Smooth muscle cell (in vitro differentiated cells): ENCODE data around the gene RNF115. TPM values are rescaled to one million over a fixed set of nuclear protein-coding genes. Genes with fewer than 3 reads are reported as not detected.
"Not testable (repeated sequence)": the region's sequence is repeated elsewhere in the genome, so short reads cannot be mapped to it uniquely, and the experiment has no call there.

ENCODE experiments used
- DNase-seq: peaks from one replicate; lab custom pipeline; 2025; ENCODE audit not compliant: unreplicated experiment; lab: John Stamatoyannopoulos, UW
- H2AFZ ChIP-seq: fragments of 200-600 bp; sonication (generic); 2 replicates; pipeline ENCODE4 v1.6.0; 2016; ENCODE audit warnings: antibody characterized with exemption, low read depth, mild to moderate bottlenecking
- H3F3A ChIP-seq: fragments of 200-600 bp; sonication (generic); 2 replicates; pipeline ENCODE4 v1.6.0; 2017; ENCODE audit warnings: antibody characterized with exemption, low read depth
- H3K27ac ChIP-seq: fragments of 200-600 bp; sonication (generic); 2 replicates; pipeline ENCODE4 v1.5.1; 2016; ENCODE audit warnings: low read depth, mild to moderate bottlenecking
- H3K27me3 ChIP-seq: fragments of 200-600 bp; sonication (generic); 2 replicates; pipeline ENCODE4 v1.6.1; 2016; ENCODE audit warnings: low read depth, mild to moderate bottlenecking
- H3K36me3 ChIP-seq: fragments of 200-600 bp; sonication (generic); 2 replicates; pipeline ENCODE4 v1.5.1; 2016; ENCODE audit warnings: low read depth
- H3K4me1 ChIP-seq: fragments of 200-600 bp; sonication (generic); 2 replicates; pipeline ENCODE4 v1.5.1; 2016; ENCODE audit warnings: low read depth
- H3K4me2 ChIP-seq: fragments of 200-600 bp; sonication (generic); 2 replicates; pipeline ENCODE4 v1.6.0; 2016; ENCODE audit warnings: mild to moderate bottlenecking
- H3K4me3 ChIP-seq: fragments of 200-600 bp; sonication (generic); 2 replicates; pipeline ENCODE4 v1.5.1; 2016; ENCODE audit warnings: mild to moderate bottlenecking
- H3K79me2 ChIP-seq: fragments of 200-600 bp; sonication (generic); 2 replicates; pipeline ENCODE4 v1.6.0; 2016; ENCODE audit warnings: low read depth, mild to moderate bottlenecking
- H3K9ac ChIP-seq: fragments of 200-600 bp; sonication (generic); 2 replicates; pipeline ENCODE4 v1.6.0; 2016; ENCODE audit warnings: low read depth
- H3K9me3 ChIP-seq: fragments of 200-600 bp; sonication (generic); replicated peaks from 2 replicates; pipeline ENCODE4 v1.5.1; 2016; ENCODE audit warnings: low read depth
- H4K20me1 ChIP-seq: fragments of 200-600 bp; sonication (generic); 2 replicates; pipeline ENCODE4 v1.6.0; 2016; ENCODE audit warnings: low read depth
- WGBS: methylation state at CpG from one replicate; pipeline ENCODE4 v1.1.7; 2016; ENCODE audit warnings: low lambda C conversion rate; 5-methylcytosine and 5-hydroxymethylcytosine counted together
- polyA plus RNA-seq: library from polyadenylated mRNA; unstranded; fragments of >200 nt; fragmentation: Nextera tagmentation; extraction: Ambion mirVana; gene quantifications from 2 replicates; pipeline ENCODE4 v1.2.1, GENCODE V29; 2016
- total RNA-seq: library from RNA; depleted of rRNA; stranded (reverse); fragments of >200 nt; gene quantifications from 2 replicates; pipeline ENCODE4 v1.2.3, GENCODE V29; 2014
- TF ChIP-seq, protein P1 (sequence below): fragments of 200-600 bp; sonication (generic); IDR thresholded peaks from 2 replicates; pipeline ENCODE4 v1.5.1; 2017; ENCODE audit warnings: borderline replicate concordance, mild to moderate bottlenecking, antibody characterized with exemption; ENCODE audit not compliant: insufficient read depth, poor library complexity, severe bottlenecking

The RNF115 gene
- total and polyA plus RNA-seq, 2 experiments from 2014 or later: 4.2 to 9.2 TPM

DNA sequence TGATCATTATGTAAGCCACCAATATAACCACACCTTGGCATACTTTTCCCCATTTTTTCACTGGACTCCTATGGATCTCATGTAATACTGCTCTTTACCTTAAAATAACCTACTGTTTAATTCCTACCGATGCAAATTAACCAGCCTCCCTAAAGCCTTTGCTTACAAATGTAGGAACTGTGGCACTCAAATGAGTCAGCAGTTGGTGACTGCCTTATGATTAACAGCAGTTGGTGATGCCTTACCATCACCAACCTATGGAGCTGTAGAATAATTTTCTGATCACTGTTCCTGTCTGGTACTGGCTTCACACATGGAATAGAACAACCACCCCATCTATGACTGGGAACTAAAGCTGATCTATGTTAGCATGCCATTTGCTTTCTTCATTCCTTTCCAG is 13.8 kb upstream of the RNF115 start:
- no peak overlapping the region for H3K27ac ChIP-seq
- H3K4me2 ChIP-seq: no peak overlapping the region
- WGBS: 94% methylated on average over 1 of the region's 1 CpG
- H3K79me2 ChIP-seq: no peaks in the 10 kb centered on the region
- H3F3A ChIP-seq: peaks cover 1% of the 10 kb centered on the region
- TF ChIP-seq, protein P1, sequence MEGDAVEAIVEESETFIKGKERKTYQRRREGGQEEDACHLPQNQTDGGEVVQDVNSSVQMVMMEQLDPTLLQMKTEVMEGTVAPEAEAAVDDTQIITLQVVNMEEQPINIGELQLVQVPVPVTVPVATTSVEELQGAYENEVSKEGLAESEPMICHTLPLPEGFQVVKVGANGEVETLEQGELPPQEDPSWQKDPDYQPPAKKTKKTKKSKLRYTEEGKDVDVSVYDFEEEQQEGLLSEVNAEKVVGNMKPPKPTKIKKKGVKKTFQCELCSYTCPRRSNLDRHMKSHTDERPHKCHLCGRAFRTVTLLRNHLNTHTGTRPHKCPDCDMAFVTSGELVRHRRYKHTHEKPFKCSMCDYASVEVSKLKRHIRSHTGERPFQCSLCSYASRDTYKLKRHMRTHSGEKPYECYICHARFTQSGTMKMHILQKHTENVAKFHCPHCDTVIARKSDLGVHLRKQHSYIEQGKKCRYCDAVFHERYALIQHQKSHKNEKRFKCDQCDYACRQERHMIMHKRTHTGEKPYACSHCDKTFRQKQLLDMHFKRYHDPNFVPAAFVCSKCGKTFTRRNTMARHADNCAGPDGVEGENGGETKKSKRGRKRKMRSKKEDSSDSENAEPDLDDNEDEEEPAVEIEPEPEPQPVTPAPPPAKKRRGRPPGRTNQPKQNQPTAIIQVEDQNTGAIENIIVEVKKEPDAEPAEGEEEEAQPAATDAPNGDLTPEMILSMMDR: no peak
- H3K36me3 ChIP-seq: peaks cover 47% of the 10 kb centered on the region
- no peaks in the 10 kb centered on the region for H4K20me1 ChIP-seq
- DNase-seq: no peak
- H3K4me3 ChIP-seq: no peak overlapping the region
- H3K27me3 ChIP-seq: no peaks in the 10 kb centered on the region
- no peaks in the 10 kb centered on the region for H3K4me1 ChIP-seq
- no peaks in the 10 kb centered on the region for H3K9me3 ChIP-seq
- H3K9ac ChIP-seq: no peak overlapping the region
- no peak overlapping the region for H2AFZ ChIP-seq

DNA sequence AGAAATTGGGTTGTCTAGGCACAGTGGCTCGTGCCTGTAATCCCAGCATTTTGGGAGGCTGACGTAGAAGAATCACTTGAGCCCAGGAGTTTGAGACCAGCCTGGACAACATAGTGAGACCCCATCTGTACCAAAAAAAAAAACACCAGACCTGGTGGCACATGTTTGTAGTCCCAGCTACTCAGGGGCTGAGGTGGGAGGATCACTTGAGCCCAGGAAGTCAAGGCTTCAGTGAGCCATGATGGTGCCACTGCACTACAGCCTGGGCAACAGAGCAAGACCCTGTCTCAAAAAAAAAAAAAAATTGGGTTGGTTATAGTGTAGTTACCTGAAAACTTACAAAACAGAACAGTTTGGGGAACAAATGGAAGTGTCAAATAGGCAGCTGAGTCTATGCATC is 6.9 kb upstream of the RNF115 start:
- WGBS: 100% methylated on average over 2 of the region's 2 CpGs
- not testable (repeated sequence) for H3K9me3 ChIP-seq, H2AFZ ChIP-seq, H3K4me3 ChIP-seq, H3K27me3 ChIP-seq, DNase-seq, H4K20me1 ChIP-seq, H3F3A ChIP-seq, H3K79me2 ChIP-seq, H3K4me2 ChIP-seq, H3K27ac ChIP-seq, H3K9ac ChIP-seq, H3K4me1 ChIP-seq
- peaks cover 48% of the 10 kb centered on the region for H3K36me3 ChIP-seq

DNA sequence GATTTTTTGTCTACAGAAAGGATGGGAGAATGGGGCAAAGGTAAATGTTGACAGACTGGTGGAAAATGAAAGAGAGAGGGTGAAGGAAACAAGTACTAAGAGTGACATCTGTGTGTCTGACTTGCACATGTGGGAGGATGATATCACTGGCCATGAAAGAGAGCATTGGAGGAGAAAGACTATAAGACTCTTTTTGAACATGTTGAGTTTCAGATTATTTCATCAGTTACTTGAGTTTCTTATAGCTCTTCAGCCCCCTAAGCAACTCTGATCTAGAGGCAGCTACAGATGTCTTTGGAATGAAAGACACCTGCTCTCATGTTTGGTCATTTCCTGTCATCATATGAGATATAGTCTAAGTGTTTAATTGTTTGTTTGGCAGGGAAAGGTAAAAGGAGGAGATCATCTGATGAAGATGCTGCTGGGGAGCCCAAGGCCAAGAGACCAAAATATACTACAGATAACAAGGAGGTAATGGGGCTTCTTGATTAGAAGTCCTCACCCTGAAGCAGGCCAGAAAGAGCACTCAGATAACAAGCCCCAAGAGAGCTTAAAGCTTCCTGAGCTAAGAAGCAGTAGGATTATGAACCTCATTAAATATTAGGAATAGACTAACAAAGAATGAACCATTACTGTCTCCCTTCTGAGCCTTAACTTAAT is 4.6 kb upstream of the RNF115 start:
- peaks cover 19% of the 10 kb centered on the region for H3K79me2 ChIP-seq
- no peak overlapping the region for H2AFZ ChIP-seq
- no peaks in the 10 kb centered on the region for H3K9me3 ChIP-seq
- no peaks in the 10 kb centered on the region for H3K27me3 ChIP-seq
- DNase-seq: no peak
- TF ChIP-seq, protein P1: no peak
- H3K9ac ChIP-seq: no peak overlapping the region
- no peak overlapping the region for H3K27ac ChIP-seq
- peaks cover 10% of the 10 kb centered on the region for H3K4me1 ChIP-seq
- H3K4me2 ChIP-seq: no peak overlapping the region
- H3K4me3 ChIP-seq: no peak overlapping the region
- H3K36me3 ChIP-seq: peaks cover 36% of the 10 kb centered on the region
- H4K20me1 ChIP-seq: no peaks in the 10 kb centered on the region
- no peaks in the 10 kb centered on the region for H3F3A ChIP-seq

DNA sequence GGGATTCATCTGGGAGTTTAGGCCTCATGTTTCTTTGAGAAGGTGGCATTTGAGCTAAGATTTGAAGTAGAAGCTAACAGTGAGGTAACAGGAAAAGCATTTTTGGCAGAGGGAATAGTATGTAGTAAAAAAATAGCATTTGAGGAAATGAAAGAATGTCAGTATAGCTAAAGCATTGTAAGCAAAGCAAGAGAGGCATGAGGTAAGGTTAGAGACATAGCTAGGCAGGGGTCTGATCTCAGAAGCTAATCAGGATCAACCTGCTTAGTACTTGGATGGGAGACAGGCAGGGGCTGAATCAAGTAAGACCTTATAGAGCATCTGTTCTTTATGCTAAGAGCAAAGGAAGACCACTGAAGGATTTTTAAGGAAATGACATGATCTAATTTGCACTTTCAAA is 4.1 kb upstream of the RNF115 start:
- H3K79me2 ChIP-seq: peaks cover 19% of the 10 kb centered on the region
- no peaks in the 10 kb centered on the region for H3F3A ChIP-seq
- peaks cover 10% of the 10 kb centered on the region for H3K4me1 ChIP-seq
- H3K4me2 ChIP-seq: no peak overlapping the region
- no peak overlapping the region for H3K9ac ChIP-seq
- no peak overlapping the region for H3K4me3 ChIP-seq
- H3K27ac ChIP-seq: no peak overlapping the region
- TF ChIP-seq, protein P1: no peak
- no peaks in the 10 kb centered on the region for H4K20me1 ChIP-seq
- peaks cover 30% of the 10 kb centered on the region for H3K36me3 ChIP-seq
- no peak overlapping the region for H2AFZ ChIP-seq
- H3K27me3 ChIP-seq: no peaks in the 10 kb centered on the region
- H3K9me3 ChIP-seq: no peaks in the 10 kb centered on the region
- no peak for DNase-seq
